K562 (cell line): Measurements from ENCODE around the gene GOPC. TPM values are rescaled to one million over a fixed set of nuclear protein-coding genes. Genes with fewer than 3 reads are reported as not detected.

Experiments used
- ATAC-seq: fragments of 200-7000 bp; cut with Tn5 transposase; 3 replicates; pipeline ENCODE4 v1.9.1; 2020; ENCODE audit warnings: moderate library complexity
- BruUV-seq: library from RNA; stranded (reverse); fragments of 400-500 nt; replicated peaks from 2 replicates; lab custom pipeline; 2021; lab: Mats Ljungman, UMichigan
- CTCF ChIA-PET: fragments of 300-600 bp; formaldehyde crosslinking; extraction: SDS; loops from one replicate; lab custom pipeline; 2021; ENCODE audit warnings: low intra/inter-chr PET ratio; lab: Yijun Ruan, JAX
- POLR2A ChIA-PET: fragments of 300-600, 350-650 bp; sonication (Branson Sonifier 250); formaldehyde crosslinking; extraction: SDS; loops from one replicate; lab custom pipeline; 2021; ENCODE audit warnings: antibody characterized with exemption, inconsistent platforms; lab: Yijun Ruan, JAX
- DNase-seq, 4 experiments: peaks; one replicate each; pipeline versions ENCODE4 v3.0.0 to v3.0.0-alpha.2; 2011 to 2018; ENCODE audit warnings: low spot score in 3 of 4, mixed read lengths in 3 of 4; ENCODE audit errors: extremely low read depth in 1 of 4
- FAIRE-seq: peaks from 2 replicates; lab custom pipeline; 2011; peaks lifted over from hg19 to GRCh38; lab: Jason Lieb, UNC
- H2AFZ ChIP-seq: 2 replicates; pipeline ENCODE4 v1.6.0; 2011; ENCODE audit warnings: low read depth, low read length, control low read depth, inconsistent platforms
- H3K27ac ChIP-seq: fragments of 200-600 bp; 3 replicates; pipeline ENCODE4 v1.8.0; 2011; ENCODE audit warnings: low read depth, mild to moderate bottlenecking, control low read depth, inconsistent platforms, low read length, moderate library complexity, mixed read lengths; ENCODE audit errors: extremely low read depth
- H3K27me3 ChIP-seq, 2 experiments: fragments of 300-600 bp in 1 of 2; 2 replicates in 1 of 2; 3 replicates in 1 of 2; pipeline versions ENCODE4 v1.6.0 to v1.8.0; 2011; ENCODE audit warnings: inconsistent platforms in 2 of 2, low read length in 2 of 2, mild to moderate bottlenecking in 1 of 2, mixed read lengths in 1 of 2, moderate library complexity in 1 of 2; ENCODE audit not compliant: control insufficient read depth in 2 of 2, insufficient read depth in 2 of 2
- H3K36me3 ChIP-seq: fragments of 300-600 bp; 3 replicates; pipeline ENCODE4 v1.8.0; 2011; ENCODE audit warnings: mild to moderate bottlenecking, low read length, inconsistent platforms; ENCODE audit not compliant: control insufficient read depth, insufficient read depth
- H3K4me1 ChIP-seq, 2 experiments: fragments of 200-600 bp in 1 of 2; replicated peaks in 1 of 2; 2 replicates in 1 of 2; 3 replicates in 1 of 2; pipeline versions ENCODE4 v1.5.1 to v1.8.0; 2011; ENCODE audit warnings: inconsistent platforms in 2 of 2, low read length in 2 of 2, mild to moderate bottlenecking in 1 of 2, mixed read lengths in 1 of 2, moderate library complexity in 1 of 2; ENCODE audit not compliant: control insufficient read depth in 2 of 2, insufficient read depth in 2 of 2
- H3K4me2 ChIP-seq: 2 replicates; pipeline ENCODE4 v1.6.1; 2011; ENCODE audit warnings: low read length, control low read depth, inconsistent platforms, mixed read lengths; ENCODE audit not compliant: insufficient read depth
- H3K4me3 ChIP-seq: fragments of 200-600 bp; sonication (generic), shearing (Covaris generic); 2 replicates; pipeline ENCODE4 v1.5.1; 2016; ENCODE audit warnings: control low read depth, inconsistent platforms
- H3K79me2 ChIP-seq: fragments of 200-600 bp; 3 replicates; pipeline ENCODE4 v1.8.0; 2011; ENCODE audit warnings: low read length, inconsistent platforms; ENCODE audit not compliant: control insufficient read depth, insufficient read depth
- H3K9ac ChIP-seq, 2 experiments: 2 replicates each; pipeline versions ENCODE4 v1.6.0 to v1.6.1; 2011; ENCODE audit warnings: low read depth in 2 of 2, low read length in 2 of 2, control low read depth in 1 of 2, inconsistent platforms in 1 of 2, mild to moderate bottlenecking in 1 of 2, mixed read lengths in 1 of 2; ENCODE audit not compliant: insufficient read depth in 1 of 2
- H3K9me1 ChIP-seq: one replicate; pipeline ENCODE4 v1.6.0; 2011; ENCODE audit warnings: inconsistent platforms, mild to moderate bottlenecking, low read length, moderate library complexity; ENCODE audit not compliant: control insufficient read depth, insufficient read depth
- H3K9me3 ChIP-seq: replicated peaks from 2 replicates; pipeline ENCODE4 v1.5.1; 2011; ENCODE audit warnings: low read depth, low read length, inconsistent platforms; ENCODE audit not compliant: control insufficient read depth, insufficient read depth
- H4K20me1 ChIP-seq: replicated peaks from 2 replicates; pipeline ENCODE4 v1.6.1; 2011; ENCODE audit warnings: low read length, inconsistent platforms, mixed read lengths; ENCODE audit not compliant: control insufficient read depth, insufficient read depth
- CBX3 ChIP-seq, 2 experiments: IDR thresholded peaks; 1 replicate in 1 of 2; 2 replicates in 1 of 2; pipeline ENCODE4 v1.6.1; 2012; ENCODE audit warnings: inconsistent platforms in 2 of 2, low read length in 2 of 2, borderline replicate concordance in 1 of 2, control low read depth in 1 of 2
- HLTF ChIP-seq: fragments of 450-650 bp; IDR thresholded peaks from 2 replicates; pipeline ENCODE4 v1.6.1; 2016
- KDM5B ChIP-seq: fragments of 200-600 bp; sonication (generic); IDR thresholded peaks from 2 replicates; pipeline ENCODE4 v1.6.1; 2012; ENCODE audit warnings: low read depth, mild to moderate bottlenecking, moderate library complexity, low read length, control low read depth, inconsistent platforms; ENCODE audit not compliant: insufficient replicate concordance
- RBM25 ChIP-seq: fragments of 200-400 bp; formaldehyde crosslinking; IDR thresholded peaks from 2 replicates; pipeline ENCODE4 v1.6.1; 2018; ENCODE audit warnings: low read length, low read depth, moderate library complexity; ENCODE audit not compliant: severe bottlenecking
- SIN3A ChIP-seq, 2 experiments: fragments of 150-350 bp in 1 of 2; IDR thresholded peaks; 2 replicates each; pipeline ENCODE4 v1.6.1; 2011 to 2016; ENCODE audit warnings: borderline replicate concordance in 2 of 2, low read depth in 2 of 2, low read length in 2 of 2, mild to moderate bottlenecking in 2 of 2, moderate library complexity in 2 of 2; ENCODE audit not compliant: control insufficient read depth in 1 of 2
- TAL1 ChIP-seq: fragments of 450-650 bp; IDR thresholded peaks from 2 replicates; pipeline ENCODE4 v1.6.1; 2016; ENCODE audit warnings: mild to moderate bottlenecking
- USF1 ChIP-seq: sonication (generic); formaldehyde crosslinking; IDR thresholded peaks from 2 replicates; pipeline ENCODE4 v1.9.0; 2022; ENCODE audit warnings: mild to moderate bottlenecking, missing genetic modification reagents
- ZNF146 ChIP-seq: IDR thresholded peaks from one replicate; pipeline ENCODE4 v1.6.1; 2018; ENCODE audit warnings: missing compliant biosample characterization; ENCODE audit not compliant: unreplicated experiment
- ZNF668 ChIP-seq: fragments of 250-450 bp; sonication (Bioruptor Pico); IDR thresholded peaks from 2 replicates; pipeline ENCODE4 v1.8.0; 2022; ENCODE audit warnings: mild to moderate bottlenecking, inconsistent platforms
- ZSCAN32 ChIP-seq: fragments of 450-650 bp; formaldehyde crosslinking; IDR thresholded peaks from 2 replicates; pipeline ENCODE4 v1.4.0; 2020; ENCODE audit warnings: mild to moderate bottlenecking, moderate library complexity
- WGBS: fragments of 100-300 bp; shearing (Covaris generic); methylation state at CpG from one replicate; pipeline ENCODE4 v1.1.6; 2016; ENCODE audit warnings: low coverage, mixed read lengths; ENCODE audit not compliant: insufficient coverage; ENCODE audit errors: missing lambda C conversion rate; 5-methylcytosine and 5-hydroxymethylcytosine counted together
- in situ Hi-C: fragments of 300-500 bp; cut with MboI; formaldehyde crosslinking; loops from 4 replicates; pipeline ENCODE4 v1.15.0; 2018; ENCODE audit warnings: inconsistent platforms, mixed read lengths
- intact Hi-C: fragments of 100-400 bp; cut with micrococcal nuclease; formaldehyde crosslinking; loops from 2 replicates; pipeline ENCODE4 v1.14.2; 2022
- polyA plus RNA-seq, 8 experiments: library from polyadenylated mRNA; depleted of rRNA in 4 of 8; stranded (reverse) in 5 of 8; unstranded in 3 of 8; fragments of >200 nt; fragmentation: Nextera tagmentation in 2 of 8; fragmentation: Illumina TruSeq in 1 of 8; extraction: Ambion mirVana in 2 of 8; extraction: Trizol in 1 of 8; gene quantifications; 2 replicates each; pipeline versions ENCODE4 v1.2.1 to v1.2.3, GENCODE V29; 2011 to 2014; ENCODE audit warnings: inconsistent platforms in 1 of 8, missing spikeins in 1 of 8
- total RNA-seq, 7 experiments: library from RNA; depleted of rRNA in 6 of 7; stranded (reverse); fragments of >200 nt in 6 of 7; fragmentation: Illumina TruSeq in 2 of 7; extraction: Trizol in 2 of 7; gene quantifications; 2 replicates each; pipeline versions ENCODE4 v1.2.1 to v1.2.3, GENCODE V29; 2011 to 2021; ENCODE audit warnings: low replicate concordance in 1 of 7
- TF ChIP-seq, protein P1 (sequence below): fragments of 450-650 bp; IDR thresholded peaks from 2 replicates; pipeline ENCODE4 v1.7.1; 2018; ENCODE audit warnings: mild to moderate bottlenecking, low read depth; ENCODE audit not compliant: partially characterized antibody

GOPC gene
- total and polyA plus RNA-seq, 9 of the 15 experiments (the other 6 are each of a cell fraction or from before 2014, with no cell fraction given): 10.0 to 32.2 (median 25.6) TPM

- TF ChIP-seq USF1 (CRISPR knock-in tag) (peak; percentile 56; the same call in 1 of the 2 replicates), ZNF668 (CRISPR knock-in tag) (no peak), KDM5B (no peak), SIN3A (IDR thresholded peaks at IDR 0.05; ENCODE audit: borderline replicate concordance in 2 of 2, control insufficient read depth in 1 of 2, low read depth in 2 of 2, low read length in 2 of 2) (peak in 1 of 2 experiments; percentile 23; a peak in 1 of 4 replicates), HLTF (no peak), CBX3 (IDR thresholded peaks at IDR 0.05; ENCODE audit: borderline replicate concordance in 1 of 2, low read length in 2 of 2) (peak in 1 of 2 experiments; percentile 63; a peak in 1 of 3 replicates), ZSCAN32 (CRISPR knock-in tag) (no peak), TAL1 (no peak)
These were observed 2.1 kb downstream of the GOPC start (continued) for GRCh38 chr6:117600008-117600743.

GRCh38 chr6:117597755-117598154, 4.6 kb downstream of the GOPC start:
- no peak for FAIRE-seq
- peak; percentile 35 for TF ChIP-seq RBM25
- peak; percentile 79 for TF ChIP-seq ZNF146 (CRISPR knock-in tag)
- TF ChIP-seq, protein P1, sequence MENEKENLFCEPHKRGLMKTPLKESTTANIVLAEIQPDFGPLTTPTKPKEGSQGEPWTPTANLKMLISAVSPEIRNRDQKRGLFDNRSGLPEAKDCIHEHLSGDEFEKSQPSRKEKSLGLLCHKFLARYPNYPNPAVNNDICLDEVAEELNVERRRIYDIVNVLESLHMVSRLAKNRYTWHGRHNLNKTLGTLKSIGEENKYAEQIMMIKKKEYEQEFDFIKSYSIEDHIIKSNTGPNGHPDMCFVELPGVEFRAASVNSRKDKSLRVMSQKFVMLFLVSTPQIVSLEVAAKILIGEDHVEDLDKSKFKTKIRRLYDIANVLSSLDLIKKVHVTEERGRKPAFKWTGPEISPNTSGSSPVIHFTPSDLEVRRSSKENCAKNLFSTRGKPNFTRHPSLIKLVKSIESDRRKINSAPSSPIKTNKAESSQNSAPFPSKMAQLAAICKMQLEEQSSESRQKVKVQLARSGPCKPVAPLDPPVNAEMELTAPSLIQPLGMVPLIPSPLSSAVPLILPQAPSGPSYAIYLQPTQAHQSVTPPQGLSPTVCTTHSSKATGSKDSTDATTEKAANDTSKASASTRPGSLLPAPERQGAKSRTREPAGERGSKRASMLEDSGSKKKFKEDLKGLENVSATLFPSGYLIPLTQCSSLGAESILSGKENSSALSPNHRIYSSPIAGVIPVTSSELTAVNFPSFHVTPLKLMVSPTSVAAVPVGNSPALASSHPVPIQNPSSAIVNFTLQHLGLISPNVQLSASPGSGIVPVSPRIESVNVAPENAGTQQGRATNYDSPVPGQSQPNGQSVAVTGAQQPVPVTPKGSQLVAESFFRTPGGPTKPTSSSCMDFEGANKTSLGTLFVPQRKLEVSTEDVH: no peak
- H3K79me2 ChIP-seq: peaks cover 77% of the 10 kb centered on the region
- H2AFZ ChIP-seq: no peak overlapping the region
- ATAC-seq: no peak
- no TSS peak for BruUV-seq
- no peak overlapping the region for H3K9ac ChIP-seq
- peaks cover 15% of the 10 kb centered on the region for H3K9me3 ChIP-seq
- in situ Hi-C loops: no loop called here
- no peak overlapping the region for H3K27ac ChIP-seq
- no peak overlapping the region for H3K4me2 ChIP-seq
- intact Hi-C loops: no loop called here
- H3K36me3 ChIP-seq: peaks cover 24% of the 10 kb centered on the region
- H4K20me1 ChIP-seq: no peaks in the 10 kb centered on the region; the same call in none of the 2 replicates
- peaks cover 4 to 18% of the 10 kb centered on the region in 2 experiments; a peak in 4 of 5 replicates for H3K4me1 ChIP-seq
- POLR2A ChIA-PET: no interaction called here
- no peaks in the 10 kb centered on the region for H3K27me3 ChIP-seq
- CTCF ChIA-PET: no interaction called here
- 100% methylated on average over 2 of the region's 2 CpGs for WGBS
- no peaks in the 10 kb centered on the region for H3K9me1 ChIP-seq
- no peak overlapping the region for H3K4me3 ChIP-seq
- no peak for DNase-seq
